ENCODE results near the gene FBXW9. TPM values are rescaled to one million over a fixed set of nuclear protein-coding genes. Genes with fewer than 3 reads are reported as not detected.
"Not testable (repeated sequence)": the region's sequence is repeated elsewhere in the genome, so short reads cannot be mapped to it uniquely, and the experiment has no call there.

Gene FBXW9
- total RNA-seq, 6 experiments from 2014 or later, result 1.6 to 4.9 (median 2.6) TPM

- DNase-seq (no peak), ATAC-seq (no peak)
- intact Hi-C loops (cut with DNase I), result loop anchor here in 1 of 2 donors (10.0 kb wide), 1 partner anchor 47 kb away; the partner anchor contains the start of gene HOOK2
- H3K27me3 ChIP-seq, result no peaks in the 10 kb centered on the region
- H3K27ac ChIP-seq, result no peak overlapping the region
- H3K4me1 ChIP-seq, result peaks cover 0 to 32% (median 16%) of the 10 kb centered on the region in 4 donors
- TF ChIP-seq POLR2A (IDR thresholded peaks at IDR 0.05), result no peak
- TF ChIP-seq CTCF (IDR thresholded peaks at IDR 0.05), result no peak
- H3K9me3 ChIP-seq, result no peaks in the 10 kb centered on the region
- H3K36me3 ChIP-seq, result peaks cover 0 to 27% (median 17%) of the 10 kb centered on the region in 4 donors
- no peak overlapping the region for H3K4me3 ChIP-seq
- WGBS (ENCODE audit: insufficient coverage, low coverage, low lambda C conversion rate, missing lambda C conversion rate), result 100% methylated on average over 4 of the region's 9 CpGs
These were observed 31.5 kb upstream of the FBXW9 start for GRCh38 chr19:12727745-12728433.

GRCh38 chr19:12726988-12727316 is 30.5 kb upstream of the FBXW9 start:
- H3K4me1 ChIP-seq, result peaks cover 0 to 25% (median 11%) of the 10 kb centered on the region in 4 donors
- intact Hi-C loops (cut with DNase I), result loop anchor here in 1 of 2 donors (10.0 kb wide), 1 partner anchor 48 kb away; the partner anchor contains the start of gene HOOK2
- H3K4me3 ChIP-seq, result no peak overlapping the region
- no peak for TF ChIP-seq CTCF (IDR thresholded peaks at IDR 0.05)
- no peak for TF ChIP-seq POLR2A (IDR thresholded peaks at IDR 0.05)
- no peaks in the 10 kb centered on the region for H3K27me3 ChIP-seq
- ATAC-seq (no peak), DNase-seq (no peak)
- 100% methylated on average over 1 of the region's 2 CpGs for WGBS (ENCODE audit: insufficient coverage, low coverage, low lambda C conversion rate, missing lambda C conversion rate)
- no peak overlapping the region for H3K27ac ChIP-seq
- H3K36me3 ChIP-seq, result peaks cover 0 to 27% (median 17%) of the 10 kb centered on the region in 4 donors
- no peaks in the 10 kb centered on the region for H3K9me3 ChIP-seq

DNA sequence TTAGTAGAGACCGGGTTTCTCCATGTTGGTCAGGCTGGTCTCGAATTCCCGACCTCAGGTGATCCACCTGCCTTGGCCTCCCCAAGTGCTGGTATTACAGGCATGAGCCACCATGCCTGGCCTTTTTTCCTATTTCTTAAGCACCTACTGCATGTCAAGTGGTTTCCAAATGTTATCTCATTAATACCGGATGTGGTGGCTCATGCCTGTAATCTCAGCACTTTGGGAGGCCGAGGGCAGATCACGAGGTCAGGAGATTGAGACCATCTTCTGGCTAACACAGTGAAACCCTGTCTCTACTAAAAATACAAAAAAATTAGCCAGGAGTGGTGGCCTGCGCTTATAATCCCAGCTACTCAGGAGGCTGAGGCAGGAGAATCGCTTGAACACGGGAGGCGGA is 29.2 kb upstream of the FBXW9 start:
- not testable (repeated sequence) for H3K27ac ChIP-seq, H3K4me3 ChIP-seq, H3K9me3 ChIP-seq, ATAC-seq, DNase-seq, H3K27me3 ChIP-seq
- peaks cover 0 to 16% (median 11%) of the 10 kb centered on the region in 4 donors for H3K36me3 ChIP-seq
- 71% methylated on average over 10 of the region's 10 CpGs for WGBS (ENCODE audit: insufficient coverage, low coverage, low lambda C conversion rate, missing lambda C conversion rate)
- intact Hi-C loops (cut with DNase I), result loop anchor here in 1 of 2 donors (10.0 kb wide), 1 partner anchor 49 kb away; the partner anchor contains the start of gene HOOK2
- peaks cover 0 to 17% (median 4%) of the 10 kb centered on the region in 4 donors for H3K4me1 ChIP-seq

DNA sequence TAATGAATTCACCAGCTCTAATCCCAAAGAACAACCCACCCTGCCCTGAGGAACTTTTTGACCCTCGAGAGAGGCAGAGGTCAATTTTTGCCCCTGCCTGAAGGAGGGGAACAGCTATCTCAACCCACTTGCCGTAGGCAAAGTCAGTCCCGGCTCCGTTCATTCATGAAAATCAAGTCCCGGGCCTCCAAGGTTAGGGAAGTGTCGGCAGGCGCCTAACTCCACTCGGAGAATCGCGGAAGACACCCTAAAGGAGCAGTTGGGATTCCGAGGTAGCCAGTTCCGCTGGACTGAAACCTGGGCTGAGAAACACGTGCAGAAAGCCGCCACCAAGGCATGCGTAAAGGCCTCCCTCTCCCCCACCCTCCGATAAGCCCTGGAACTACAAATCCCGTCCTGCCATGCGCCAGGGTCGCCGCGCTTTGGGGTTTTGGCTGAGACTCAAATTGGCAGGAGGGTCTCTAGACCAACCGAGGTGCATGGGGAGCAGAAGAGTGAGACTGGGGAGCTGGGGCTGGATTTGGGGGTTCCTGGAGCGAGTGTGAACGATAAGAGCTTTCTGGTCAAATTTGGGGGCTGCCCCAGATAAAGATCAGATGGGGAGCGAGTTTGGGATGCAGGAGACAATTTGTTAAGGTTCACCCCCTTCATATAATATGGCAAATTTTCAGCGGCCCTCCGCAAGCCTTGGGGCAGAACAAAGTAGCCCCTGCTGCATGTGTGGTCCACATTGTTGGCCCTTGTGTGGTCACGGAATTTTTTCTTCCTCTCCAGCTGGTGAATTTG is 27.4 kb upstream of the FBXW9 start, which contains the start of gene TNPO2:
Gene TNPO2, minus strand, starts transcription at position 292 of the 786 bp plus-strand sequence. CDS start 2,955 bp downstream, outside the sequence.
- Histone ChIP-seq H3K9me3 (no peaks in the 10 kb centered on the region), H3K27ac (peak within 1 kb of the TSS; percentile 48 to 81 (median 71)), H3K36me3 (peaks cover 0 to 6% (median 2%) of the 10 kb centered on the region in 4 donors), H3K4me3 (peak within 1 kb of the TSS; percentile 56 to 75 (median 60)), H3K27me3 (no peaks in the 10 kb centered on the region), H3K4me1 (peaks cover 0 to 16% (median 3%) of the 10 kb centered on the region in 4 donors)
- 9% methylated on average over 11 of the region's 28 CpGs for WGBS (ENCODE audit: insufficient coverage, low coverage, low lambda C conversion rate, missing lambda C conversion rate)
- ATAC-seq (peak; percentile 18 to 59 (median 49)), DNase-seq (peak; percentile 39 to 66 (median 62))
- TF ChIP-seq CTCF (IDR thresholded peaks at IDR 0.05) (no peak), POLR2A (IDR thresholded peaks at IDR 0.05) (no peak)
- intact Hi-C loops (cut with DNase I), result loop anchor here in 1 of 2 donors (10.0 kb wide), 1 partner anchor 51 kb away; the partner anchor contains the start of gene HOOK2
